Omental fat pad (tissue), 4 donors: ENCODE results near the gene SRP9. TPM values are rescaled to one million over a fixed set of nuclear protein-coding genes. Genes with fewer than 3 reads are reported as not detected.

Source experiments
- ATAC-seq: fragments of 150-250 bp; one replicate; pipeline ENCODE4 v1.9.1; 2016; ENCODE audit warnings: mild to moderate bottlenecking, moderate library complexity; ENCODE audit not compliant: low FRiP score
- DNase-seq: peaks from one replicate; pipeline ENCODE4 v3.0.0-alpha.2; 2019; ENCODE audit warnings: low spot score
- CTCF ChIP-seq, 3 donors: fragments of 450-650 bp; IDR thresholded peaks; one replicate each; pipeline ENCODE4 v1.5.1; 2016 to 2017; ENCODE audit warnings: antibody characterized with exemption in 3 of 3, mild to moderate bottlenecking in 3 of 3, moderate library complexity in 2 of 3
- total RNA-seq, 4 donors: library from RNA; depleted of rRNA; stranded (reverse); fragments of >200 nt; gene quantifications; one replicate each; pipeline ENCODE4 v1.1.0, GENCODE V29; 2016

The SRP9 gene
- total RNA-seq, 4 donors from 2014 or later = 111 to 172 (median 141) TPM

- TF ChIP-seq CTCF (IDR thresholded peaks at IDR 0.05) = no peak
- DNase-seq = no peak
- ATAC-seq = no peak
These were observed 39.8 kb upstream of the SRP9 start for GRCh38 chr1:225737866-225738265.

GRCh38 chr1:225738763-225739162 is 38.9 kb upstream of the SRP9 start:
- DNase-seq = no peak

GRCh38 chr1:225739542-225740107 is 38.0 kb upstream of the SRP9 start:
- no peak for ATAC-seq
- TF ChIP-seq CTCF (IDR thresholded peaks at IDR 0.05) = no peak

More at GRCh38 chr1:225738763-225739162, 38.9 kb upstream of the SRP9 start:
- no peak for TF ChIP-seq CTCF (IDR thresholded peaks at IDR 0.05)
- ATAC-seq = no peak

GRCh38 chr1:225744745-225745144 is 32.9 kb upstream of the SRP9 start:
- no peak for ATAC-seq
- no peak for DNase-seq
- no peak for TF ChIP-seq CTCF (IDR thresholded peaks at IDR 0.05)

More at GRCh38 chr1:225739542-225740107, 38.0 kb upstream of the SRP9 start:
- DNase-seq = no peak

GRCh38 chr1:225745273-225745672 is 32.4 kb upstream of the SRP9 start:
- ATAC-seq (no peak), DNase-seq (no peak)
- TF ChIP-seq CTCF (IDR thresholded peaks at IDR 0.05) = no peak

- DNase-seq (no peak), ATAC-seq (peak; percentile 96)
- no peak for TF ChIP-seq CTCF (IDR thresholded peaks at IDR 0.05)
These were observed 31.1 kb upstream of the SRP9 start for GRCh38 chr1:225746361-225747179.

- no peak for DNase-seq
- no peak for TF ChIP-seq CTCF (IDR thresholded peaks at IDR 0.05)
- no peak for ATAC-seq
These were observed 30.1 kb upstream of the SRP9 start for GRCh38 chr1:225747566-225747965.
